ENCODE results near the gene ATRN.

- peak; percentile 48 to 55 for TF ChIP-seq CTCF (IDR thresholded peaks at IDR 0.05; ENCODE audit: extremely low read depth in 1 of 2, insufficient read depth in 1 of 2, low read depth in 1 of 2, low read length in 2 of 2)
- TF ChIP-seq, protein P1, sequence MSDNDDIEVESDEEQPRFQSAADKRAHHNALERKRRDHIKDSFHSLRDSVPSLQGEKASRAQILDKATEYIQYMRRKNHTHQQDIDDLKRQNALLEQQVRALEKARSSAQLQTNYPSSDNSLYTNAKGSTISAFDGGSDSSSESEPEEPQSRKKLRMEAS (IDR thresholded peaks at IDR 0.05; ENCODE audit: insufficient read depth, insufficient read length): no peak
- no peak for TF ChIP-seq POLR2A (IDR thresholded peaks at IDR 0.05; ENCODE audit: low read depth, low read length)
- TF ChIP-seq EZH2 (IDR thresholded peaks at IDR 0.05; ENCODE audit: borderline replicate concordance, low read depth, low read length, severe bottlenecking): no peak
- no peak for TF ChIP-seq JUN (IDR thresholded peaks at IDR 0.05; ENCODE audit: borderline replicate concordance, insufficient read depth, insufficient read length, low read depth)
- TF ChIP-seq POLR2AphosphoS5 (IDR thresholded peaks at IDR 0.05; ENCODE audit: insufficient read depth, low read depth, low read length): no peak
- TF ChIP-seq FOS (IDR thresholded peaks at IDR 0.05; ENCODE audit: borderline replicate concordance, insufficient read depth, low read length): no peak
- TF ChIP-seq GATA2 (IDR thresholded peaks at IDR 0.05; ENCODE audit: insufficient read depth, insufficient read length, low read depth, low read length): no peak
- no peak for TF ChIP-seq MYC (IDR thresholded peaks at IDR 0.05; ENCODE audit: low read depth, low read length)
Measured at GRCh38 chr20:3563548-3564177, 92.8 kb downstream of the ATRN start.
